HepG2 (cell line): ENCODE measurements around the gene NCBP2. TPM values are rescaled to one million over a fixed set of nuclear protein-coding genes. Genes with fewer than 3 reads are reported as not detected.

Experiments used
- ATF1 ChIP-seq: IDR thresholded peaks from 2 replicates; pipeline ENCODE4 v1.6.1; 2016; ENCODE audit warnings: mild to moderate bottlenecking, control low read depth
- CREM ChIP-seq, 2 experiments: sonication (generic) in 1 of 2; formaldehyde crosslinking in 1 of 2; IDR thresholded peaks; 2 replicates each; pipeline versions ENCODE4 v1.4.0 to v1.6.1; 2016 to 2020; ENCODE audit warnings: antibody characterized with exemption in 1 of 2, mild to moderate bottlenecking in 1 of 2, missing genetic modification reagents in 1 of 2
- EP300 ChIP-seq, 3 experiments: sonication (generic) in 1 of 3; formaldehyde crosslinking in 1 of 3; IDR thresholded peaks; 2 replicates each; pipeline versions ENCODE4 v1.5.1 to v1.6.1; 2011 to 2020; ENCODE audit warnings: low read depth in 2 of 3, low read length in 2 of 3, borderline replicate concordance in 1 of 3, improper control_type of control experiment in 1 of 3, mild to moderate bottlenecking in 1 of 3, missing genetic modification reagents in 1 of 3, moderate library complexity in 1 of 3
- HOXA5 ChIP-seq: sonication (generic); formaldehyde crosslinking; IDR thresholded peaks from 2 replicates; pipeline ENCODE4 v1.4.0; 2020; ENCODE audit warnings: missing genetic modification reagents
- MBD4 ChIP-seq: IDR thresholded peaks from 2 replicates; pipeline ENCODE4 v1.6.1; 2012; ENCODE audit warnings: low read length, inconsistent platforms, borderline replicate concordance
- MEIS2 ChIP-seq: sonication (generic); formaldehyde crosslinking; IDR thresholded peaks from 2 replicates; pipeline ENCODE4 v1.9.0; 2021; ENCODE audit warnings: mild to moderate bottlenecking, missing genetic modification reagents
- NR2C2 ChIP-seq: sonication (generic); formaldehyde crosslinking; IDR thresholded peaks from 2 replicates; pipeline ENCODE4 v1.4.0; 2020; ENCODE audit warnings: missing genetic modification reagents, mild to moderate bottlenecking, moderate library complexity, borderline replicate concordance
- TBX3 ChIP-seq: fragments of 450-650 bp; IDR thresholded peaks from 2 replicates; pipeline ENCODE4 v1.6.1; 2017; ENCODE audit warnings: antibody characterized with exemption, mild to moderate bottlenecking, inconsistent platforms, borderline replicate concordance
- ZBTB7B ChIP-seq: sonication (generic); formaldehyde crosslinking; IDR thresholded peaks from 2 replicates; pipeline ENCODE4 v1.4.0; 2020; ENCODE audit warnings: missing genetic modification reagents
- ZFP41 ChIP-seq: sonication (generic); formaldehyde crosslinking; IDR thresholded peaks from 2 replicates; pipeline ENCODE4 v1.4.0; 2020; ENCODE audit warnings: mild to moderate bottlenecking, missing genetic modification reagents, borderline replicate concordance
- ZNF567 ChIP-seq: sonication (generic); formaldehyde crosslinking; IDR thresholded peaks from 2 replicates; pipeline ENCODE4 v1.8.1; 2023; ENCODE audit warnings: mild to moderate bottlenecking, missing genetic modification reagents, borderline replicate concordance
- ZNF737 ChIP-seq: sonication (generic); formaldehyde crosslinking; IDR thresholded peaks from 2 replicates; pipeline ENCODE4 v1.5.0; 2020; ENCODE audit warnings: missing genetic modification reagents, mild to moderate bottlenecking, borderline replicate concordance
- polyA plus RNA-seq, 8 experiments: library from polyadenylated mRNA; depleted of rRNA in 3 of 8; stranded (reverse) in 7 of 8; unstranded in 1 of 8; fragments of >200 nt; fragmentation: Illumina TruSeq in 4 of 8; extraction: Trizol in 4 of 8; gene quantifications; 2 replicates each; pipeline versions ENCODE4 v1.2.1 to v1.2.3, GENCODE V29; 2011 to 2016; ENCODE audit warnings: low read depth in 4 of 8, missing spikeins in 1 of 8, mixed read lengths in 1 of 8; ENCODE audit not compliant: insufficient read depth in 1 of 8
- total RNA-seq, 5 experiments: library from RNA; depleted of rRNA; stranded (reverse); fragments of >200 nt; fragmentation: Illumina TruSeq; extraction: Trizol; gene quantifications; 2 replicates each; pipeline ENCODE4 v1.2.3, GENCODE V29; 2016; ENCODE audit warnings: low read depth in 1 of 5
- TF ChIP-seq, protein P1 (sequence below): sonication (generic); formaldehyde crosslinking; IDR thresholded peaks from 2 replicates; pipeline ENCODE4 v1.5.0; 2020; ENCODE audit warnings: missing genetic modification reagents
- TF ChIP-seq, protein P2 (sequence below): sonication (generic); formaldehyde crosslinking; IDR thresholded peaks from 2 replicates; pipeline ENCODE4 v1.5.0; 2020; ENCODE audit warnings: missing genetic modification reagents
- TF ChIP-seq, protein P3 (sequence below): sonication (generic); formaldehyde crosslinking; IDR thresholded peaks from 2 replicates; pipeline ENCODE4 v1.8.0; 2022; ENCODE audit warnings: missing genetic modification reagents, mild to moderate bottlenecking, borderline replicate concordance
- TF ChIP-seq, protein P4 (sequence below): sonication (generic); formaldehyde crosslinking; IDR thresholded peaks from 2 replicates; pipeline ENCODE4 v1.9.0; 2022; ENCODE audit warnings: low read depth, missing genetic modification reagents
- TF ChIP-seq, protein P5 (sequence below): sonication (generic); formaldehyde crosslinking; conservative IDR thresholded peaks from 2 replicates; pipeline ENCODE4 v1.4.0; 2020; ENCODE audit warnings: mild to moderate bottlenecking, missing genetic modification reagents, moderate library complexity

Gene NCBP2
- total and polyA plus RNA-seq, 2 of the 13 experiments (the other 11 are each of a cell fraction or from before 2014, with no cell fraction given), result 58.7 to 95.5 TPM

DNA sequence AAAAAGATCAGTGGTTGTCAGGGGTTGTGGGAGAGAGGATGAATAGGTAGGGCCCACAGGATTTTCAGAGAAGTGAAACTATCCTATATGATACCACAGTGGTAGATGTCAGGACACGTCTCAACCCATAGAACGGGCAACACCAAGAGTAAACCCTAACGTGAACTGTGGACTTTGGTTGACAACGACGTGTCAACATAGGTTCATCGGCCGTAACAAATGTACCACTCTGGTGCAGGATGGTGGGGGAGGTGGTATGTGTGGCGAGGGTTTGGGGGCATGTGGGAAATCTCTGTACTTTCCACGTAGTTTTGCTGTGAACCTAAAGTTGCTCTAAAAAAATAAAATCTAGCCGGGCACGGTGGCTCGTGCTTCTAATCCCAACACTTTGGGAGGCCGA lies 39.3 kb upstream of the NCBP2 start (continued):
- peak; percentile 71 for TF ChIP-seq CREM (IDR thresholded peaks at IDR 0.05)
- TF ChIP-seq CREM (CRISPR knock-in tag; IDR thresholded peaks at IDR 0.05), result no peak
- no peak for TF ChIP-seq ZNF567 (CRISPR knock-in tag)
- TF ChIP-seq, protein P1, sequence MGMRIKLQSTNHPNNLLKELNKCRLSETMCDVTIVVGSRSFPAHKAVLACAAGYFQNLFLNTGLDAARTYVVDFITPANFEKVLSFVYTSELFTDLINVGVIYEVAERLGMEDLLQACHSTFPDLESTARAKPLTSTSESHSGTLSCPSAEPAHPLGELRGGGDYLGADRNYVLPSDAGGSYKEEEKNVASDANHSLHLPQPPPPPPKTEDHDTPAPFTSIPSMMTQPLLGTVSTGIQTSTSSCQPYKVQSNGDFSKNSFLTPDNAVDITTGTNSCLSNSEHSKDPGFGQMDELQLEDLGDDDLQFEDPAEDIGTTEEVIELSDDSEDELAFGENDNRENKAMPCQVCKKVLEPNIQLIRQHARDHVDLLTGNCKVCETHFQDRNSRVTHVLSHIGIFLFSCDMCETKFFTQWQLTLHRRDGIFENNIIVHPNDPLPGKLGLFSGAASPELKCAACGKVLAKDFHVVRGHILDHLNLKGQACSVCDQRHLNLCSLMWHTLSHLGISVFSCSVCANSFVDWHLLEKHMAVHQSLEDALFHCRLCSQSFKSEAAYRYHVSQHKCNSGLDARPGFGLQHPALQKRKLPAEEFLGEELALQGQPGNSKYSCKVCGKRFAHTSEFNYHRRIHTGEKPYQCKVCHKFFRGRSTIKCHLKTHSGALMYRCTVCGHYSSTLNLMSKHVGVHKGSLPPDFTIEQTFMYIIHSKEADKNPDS (CRISPR knock-in tag), result no peak
- TF ChIP-seq, protein P2, sequence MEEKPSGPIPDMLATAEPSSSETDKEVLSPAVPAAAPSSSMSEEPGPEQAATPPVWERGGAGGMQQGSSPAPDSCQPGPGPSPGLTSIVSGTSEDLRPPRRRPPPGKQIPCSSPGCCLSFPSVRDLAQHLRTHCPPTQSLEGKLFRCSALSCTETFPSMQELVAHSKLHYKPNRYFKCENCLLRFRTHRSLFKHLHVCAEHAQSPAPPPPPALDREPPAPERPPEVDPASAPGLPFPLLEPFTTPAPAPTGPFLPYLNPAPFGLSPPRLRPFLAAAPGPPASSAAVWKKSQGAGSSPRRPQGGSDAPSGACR (CRISPR knock-in tag), result 0 out of 2 replicates have a peak, but pooled peaks have one; percentile 41
- TF ChIP-seq, protein P3, sequence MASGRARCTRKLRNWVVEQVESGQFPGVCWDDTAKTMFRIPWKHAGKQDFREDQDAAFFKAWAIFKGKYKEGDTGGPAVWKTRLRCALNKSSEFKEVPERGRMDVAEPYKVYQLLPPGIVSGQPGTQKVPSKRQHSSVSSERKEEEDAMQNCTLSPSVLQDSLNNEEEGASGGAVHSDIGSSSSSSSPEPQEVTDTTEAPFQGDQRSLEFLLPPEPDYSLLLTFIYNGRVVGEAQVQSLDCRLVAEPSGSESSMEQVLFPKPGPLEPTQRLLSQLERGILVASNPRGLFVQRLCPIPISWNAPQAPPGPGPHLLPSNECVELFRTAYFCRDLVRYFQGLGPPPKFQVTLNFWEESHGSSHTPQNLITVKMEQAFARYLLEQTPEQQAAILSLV (CRISPR knock-in tag), result no peak
- peak; percentile 68; the same call in 1 of the 2 replicates for TF ChIP-seq TBX3
- TF ChIP-seq MBD4, result no peak
- no peak for TF ChIP-seq ZNF737 (CRISPR knock-in tag)
- TF ChIP-seq MEIS2 (CRISPR knock-in tag), result no peak; the same call in 1 of the 2 replicates
- peak; percentile 67; the same call in 1 of the 2 replicates for TF ChIP-seq ZBTB7B (CRISPR knock-in tag)
- peak; percentile 41; the same call in 1 of the 2 replicates for TF ChIP-seq NR2C2
- TF ChIP-seq HOXA5 (CRISPR knock-in tag), result no peak
- TF ChIP-seq, protein P4, sequence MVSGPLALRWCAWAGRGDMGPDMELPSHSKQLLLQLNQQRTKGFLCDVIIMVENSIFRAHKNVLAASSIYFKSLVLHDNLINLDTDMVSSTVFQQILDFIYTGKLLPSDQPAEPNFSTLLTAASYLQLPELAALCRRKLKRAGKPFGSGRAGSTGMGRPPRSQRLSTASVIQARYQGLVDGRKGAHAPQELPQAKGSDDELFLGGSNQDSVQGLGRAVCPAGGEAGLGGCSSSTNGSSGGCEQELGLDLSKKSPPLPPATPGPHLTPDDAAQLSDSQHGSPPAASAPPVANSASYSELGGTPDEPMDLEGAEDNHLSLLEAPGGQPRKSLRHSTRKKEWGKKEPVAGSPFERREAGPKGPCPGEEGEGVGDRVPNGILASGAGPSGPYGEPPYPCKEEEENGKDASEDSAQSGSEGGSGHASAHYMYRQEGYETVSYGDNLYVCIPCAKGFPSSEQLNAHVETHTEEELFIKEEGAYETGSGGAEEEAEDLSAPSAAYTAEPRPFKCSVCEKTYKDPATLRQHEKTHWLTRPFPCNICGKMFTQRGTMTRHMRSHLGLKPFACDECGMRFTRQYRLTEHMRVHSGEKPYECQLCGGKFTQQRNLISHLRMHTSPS (CRISPR knock-in tag), result peak; percentile 89
- TF ChIP-seq ZFP41 (CRISPR knock-in tag), result no peak
- TF ChIP-seq, protein P5, sequence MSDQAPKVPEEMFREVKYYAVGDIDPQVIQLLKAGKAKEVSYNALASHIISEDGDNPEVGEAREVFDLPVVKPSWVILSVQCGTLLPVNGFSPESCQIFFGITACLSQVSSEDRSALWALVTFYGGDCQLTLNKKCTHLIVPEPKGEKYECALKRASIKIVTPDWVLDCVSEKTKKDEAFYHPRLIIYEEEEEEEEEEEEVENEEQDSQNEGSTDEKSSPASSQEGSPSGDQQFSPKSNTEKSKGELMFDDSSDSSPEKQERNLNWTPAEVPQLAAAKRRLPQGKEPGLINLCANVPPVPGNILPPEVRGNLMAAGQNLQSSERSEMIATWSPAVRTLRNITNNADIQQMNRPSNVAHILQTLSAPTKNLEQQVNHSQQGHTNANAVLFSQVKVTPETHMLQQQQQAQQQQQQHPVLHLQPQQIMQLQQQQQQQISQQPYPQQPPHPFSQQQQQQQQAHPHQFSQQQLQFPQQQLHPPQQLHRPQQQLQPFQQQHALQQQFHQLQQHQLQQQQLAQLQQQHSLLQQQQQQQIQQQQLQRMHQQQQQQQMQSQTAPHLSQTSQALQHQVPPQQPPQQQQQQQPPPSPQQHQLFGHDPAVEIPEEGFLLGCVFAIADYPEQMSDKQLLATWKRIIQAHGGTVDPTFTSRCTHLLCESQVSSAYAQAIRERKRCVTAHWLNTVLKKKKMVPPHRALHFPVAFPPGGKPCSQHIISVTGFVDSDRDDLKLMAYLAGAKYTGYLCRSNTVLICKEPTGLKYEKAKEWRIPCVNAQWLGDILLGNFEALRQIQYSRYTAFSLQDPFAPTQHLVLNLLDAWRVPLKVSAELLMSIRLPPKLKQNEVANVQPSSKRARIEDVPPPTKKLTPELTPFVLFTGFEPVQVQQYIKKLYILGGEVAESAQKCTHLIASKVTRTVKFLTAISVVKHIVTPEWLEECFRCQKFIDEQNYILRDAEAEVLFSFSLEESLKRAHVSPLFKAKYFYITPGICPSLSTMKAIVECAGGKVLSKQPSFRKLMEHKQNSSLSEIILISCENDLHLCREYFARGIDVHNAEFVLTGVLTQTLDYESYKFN, result peak; percentile 91
- TF ChIP-seq EP300 (IDR thresholded peaks at IDR 0.05; ENCODE audit: low read depth in 2 of 2, low read length in 2 of 2), result peak in 1 of 2 experiments; percentile 75; a peak in 2 of 4 replicates
- TF ChIP-seq EP300 (CRISPR knock-in tag; IDR thresholded peaks at IDR 0.05; ENCODE audit: borderline replicate concordance), result no peak
- peak; percentile 24; the same call in 1 of the 2 replicates for TF ChIP-seq ATF1 (CRISPR knock-in tag)
